T-helper 17 cell (primary cell): Measurements from ENCODE around the gene UGT1A6. TPM values are rescaled to one million over a fixed set of nuclear protein-coding genes. Genes with fewer than 3 reads are reported as not detected.

Experiments used
- ATAC-seq: fragments of 150-1000 bp; cut with Tn5 transposase; 2 replicates; pipeline ENCODE4 v1.10.0; 2021; ENCODE audit warnings: mild to moderate bottlenecking, moderate library complexity
- DNase-seq, 3 donors: peaks; one replicate each; pipeline versions ENCODE4 v3.0.0 to v3.0.0-alpha.2; 2020 to 2021
- H3K9me3 ChIP-seq: one replicate; pipeline ENCODE4 v1.7.0; 2013; ENCODE audit warnings: low read length, mild to moderate bottlenecking; ENCODE audit not compliant: control insufficient read depth, poor library complexity, severe bottlenecking
- H3K27ac Mint-ChIP-seq: one replicate; pipeline ENCODE4 v1.8.0; 2022; ENCODE audit warnings: mild to moderate bottlenecking, moderate library complexity, mixed read lengths
- H3K27me3 Mint-ChIP-seq: one replicate; pipeline ENCODE4 v1.8.0; 2022; ENCODE audit warnings: mixed read lengths
- H3K36me3 Mint-ChIP-seq: one replicate; pipeline ENCODE4 v1.8.0; 2022; ENCODE audit warnings: low read depth, mixed read lengths
- H3K4me1 Mint-ChIP-seq: one replicate; pipeline ENCODE4 v1.8.0; 2022; ENCODE audit warnings: mild to moderate bottlenecking, mixed read lengths
- H3K4me3 Mint-ChIP-seq: one replicate; pipeline ENCODE4 v1.8.0; 2022; ENCODE audit warnings: mild to moderate bottlenecking, moderate library complexity, mixed read lengths
- total RNA-seq, 4 donors: library from RNA in 2 of 4; stranded (reverse) in 2 of 4; gene quantifications; one replicate each; pipeline ENCODE4 v1.2.3 and lab custom pipeline; 2022 to 2026

The UGT1A6 gene
- total RNA-seq, 2 donors from 2014 or later, result not detected

- peaks cover 20% of the 10 kb centered on the region for H3K27me3 Mint-ChIP-seq
- no peaks in the 10 kb centered on the region for H3K4me1 Mint-ChIP-seq
- no peak overlapping the region for H3K27ac Mint-ChIP-seq
- no peaks in the 10 kb centered on the region for H3K36me3 Mint-ChIP-seq
- no peaks in the 10 kb centered on the region for H3K9me3 ChIP-seq
- ATAC-seq, result no peak
- H3K4me3 Mint-ChIP-seq, result no peak overlapping the region
- DNase-seq, result no peak
These were observed 103.1 kb downstream of the UGT1A6 start for GRCh38 chr2:233795735-233796171.

- Mint-ChIP-seq H3K4me1 (no peaks in the 10 kb centered on the region), H3K36me3 (no peaks in the 10 kb centered on the region), H3K27ac (no peak overlapping the region), H3K4me3 (no peak overlapping the region), H3K27me3 (peaks cover 20% of the 10 kb centered on the region)
- no peak for DNase-seq
- H3K9me3 ChIP-seq, result no peaks in the 10 kb centered on the region
- ATAC-seq, result no peak
These were observed 103.6 kb downstream of the UGT1A6 start for GRCh38 chr2:233796254-233796653.

GRCh38 chr2:233798335-233799086, 105.8 kb downstream of the UGT1A6 start:
- Mint-ChIP-seq H3K4me3 (no peak overlapping the region), H3K27me3 (peaks cover 29% of the 10 kb centered on the region), H3K36me3 (no peaks in the 10 kb centered on the region), H3K4me1 (no peaks in the 10 kb centered on the region), H3K27ac (no peak overlapping the region)
- H3K9me3 ChIP-seq, result no peaks in the 10 kb centered on the region
- DNase-seq, result no peak
- ATAC-seq, result no peak

- H3K27ac Mint-ChIP-seq, result no peak overlapping the region
- no peak for DNase-seq
- no peaks in the 10 kb centered on the region for H3K36me3 Mint-ChIP-seq
- H3K27me3 Mint-ChIP-seq, result peaks cover 35% of the 10 kb centered on the region
- ATAC-seq, result no peak
- no peaks in the 10 kb centered on the region for H3K9me3 ChIP-seq
- H3K4me1 Mint-ChIP-seq, result no peaks in the 10 kb centered on the region
- H3K4me3 Mint-ChIP-seq, result no peak overlapping the region
These were observed 106.5 kb downstream of the UGT1A6 start for GRCh38 chr2:233799087-233799665.

DNA sequence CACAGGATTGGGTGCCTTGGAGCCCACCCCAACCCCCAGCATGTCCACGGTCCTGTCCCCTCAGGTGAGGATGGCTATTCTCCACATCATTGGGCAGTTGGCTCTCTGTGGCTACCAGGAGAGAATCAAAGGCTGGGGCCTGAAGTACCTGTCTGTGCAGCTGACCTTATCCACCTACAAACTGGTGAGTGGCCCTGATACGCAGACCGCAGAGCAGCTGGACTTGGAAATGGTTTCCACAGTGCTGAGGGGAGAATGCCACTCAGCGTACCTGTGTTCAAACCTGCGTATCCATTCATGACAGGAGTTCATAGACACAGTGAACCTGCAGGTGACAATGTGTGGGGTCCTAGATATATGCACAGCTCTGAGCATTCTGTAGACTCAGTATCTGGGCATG, 107.0 kb downstream of the UGT1A6 start:
- Mint-ChIP-seq H3K4me3 (no peak overlapping the region), H3K27ac (no peak overlapping the region), H3K27me3 (peaks cover 41% of the 10 kb centered on the region), H3K36me3 (no peaks in the 10 kb centered on the region), H3K4me1 (no peaks in the 10 kb centered on the region)
- ATAC-seq (no peak), DNase-seq (no peak)
- H3K9me3 ChIP-seq, result no peaks in the 10 kb centered on the region

- Mint-ChIP-seq H3K27ac (no peak overlapping the region), H3K27me3 (peaks cover 45% of the 10 kb centered on the region), H3K4me1 (peaks cover 2% of the 10 kb centered on the region), H3K36me3 (no peaks in the 10 kb centered on the region), H3K4me3 (no peak overlapping the region)
- H3K9me3 ChIP-seq, result no peaks in the 10 kb centered on the region
- ATAC-seq, result no peak
- DNase-seq, result no peak
These were observed 107.5 kb downstream of the UGT1A6 start for GRCh38 chr2:233800208-233800607.

DNA sequence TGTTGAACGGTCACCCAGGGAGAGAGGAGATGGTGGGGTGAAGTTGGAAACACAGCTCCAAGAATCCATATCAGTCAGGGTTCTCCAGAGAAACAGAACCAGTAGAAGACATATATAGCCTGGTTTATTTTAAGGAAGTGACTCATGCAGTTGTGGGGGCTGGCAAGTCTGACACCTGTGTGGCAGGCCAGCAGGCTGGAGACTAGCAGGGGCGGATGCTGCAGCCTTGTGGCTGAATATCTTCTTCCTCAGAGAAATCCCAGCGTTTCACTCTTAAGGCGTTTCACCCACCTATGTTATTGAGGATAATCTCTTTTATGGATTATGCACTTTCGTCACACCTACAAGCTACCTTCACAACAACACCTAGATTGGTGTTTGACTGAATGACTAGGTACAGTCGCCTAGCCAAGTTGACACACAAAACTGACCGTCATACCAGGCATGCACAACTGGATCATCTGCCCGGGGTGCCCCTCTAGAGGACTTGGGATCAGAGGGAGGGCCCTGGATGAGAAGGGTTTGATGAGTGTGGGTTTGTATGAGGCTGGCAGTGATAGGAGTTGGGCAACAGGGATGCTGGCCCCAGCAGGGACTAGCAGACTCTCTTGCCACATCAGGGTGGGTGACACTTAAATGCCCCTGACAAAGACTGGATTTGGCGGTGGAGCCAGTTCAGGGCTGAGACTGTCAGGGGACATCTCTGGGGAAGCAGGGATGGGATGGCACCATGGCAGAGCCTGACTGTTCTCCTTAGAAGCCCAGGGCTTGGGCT, 108.9 kb downstream of the UGT1A6 start:
- peaks cover 2% of the 10 kb centered on the region for H3K4me1 Mint-ChIP-seq
- DNase-seq (no peak), ATAC-seq (no peak)

DNA sequence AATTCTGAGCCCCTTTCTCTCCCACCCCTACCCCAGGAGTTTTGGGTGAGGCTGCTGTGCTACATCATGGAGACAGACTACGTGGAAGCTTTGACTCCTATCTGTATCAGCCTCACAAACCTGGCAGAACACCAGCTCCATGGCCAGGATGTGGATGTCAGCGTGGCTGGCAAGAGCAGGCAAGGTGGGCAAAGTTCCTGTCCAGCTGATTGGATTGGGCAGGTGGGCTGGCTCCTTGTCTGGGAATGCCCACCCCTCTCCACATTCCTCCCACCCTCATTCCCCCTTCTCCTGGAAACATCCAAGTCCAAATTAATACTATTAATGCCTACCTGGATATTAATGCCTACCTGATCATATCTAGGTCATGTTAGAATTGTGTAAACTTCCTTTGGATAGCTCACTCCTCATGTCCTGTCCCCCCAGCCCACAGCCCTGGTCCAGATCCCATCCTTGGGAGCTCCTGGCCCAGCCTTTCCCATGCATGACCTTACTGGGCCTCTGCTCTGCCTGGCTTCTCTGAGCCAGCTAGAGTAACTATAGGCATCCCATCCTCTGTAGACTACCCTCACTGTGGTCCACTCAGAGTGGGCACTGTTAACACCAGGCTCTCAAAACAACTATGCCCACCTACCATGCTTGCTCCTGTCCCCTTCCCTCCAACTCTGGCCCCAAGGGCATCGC, 109.6 kb downstream of the UGT1A6 start:
- no peaks in the 10 kb centered on the region for H3K9me3 ChIP-seq
- DNase-seq (no peak), ATAC-seq (no peak)
- peaks cover 50% of the 10 kb centered on the region for H3K27me3 Mint-ChIP-seq
- H3K36me3 Mint-ChIP-seq, result no peaks in the 10 kb centered on the region
- peaks cover 2% of the 10 kb centered on the region for H3K4me1 Mint-ChIP-seq
- H3K4me3 Mint-ChIP-seq, result no peak overlapping the region
- H3K27ac Mint-ChIP-seq, result no peak overlapping the region

More for the DNA sequence above, 108.9 kb downstream of the UGT1A6 start:
- H3K27ac Mint-ChIP-seq, result no peak overlapping the region
- H3K9me3 ChIP-seq, result no peaks in the 10 kb centered on the region
- H3K27me3 Mint-ChIP-seq, result peaks cover 50% of the 10 kb centered on the region
- no peaks in the 10 kb centered on the region for H3K36me3 Mint-ChIP-seq
- no peak overlapping the region for H3K4me3 Mint-ChIP-seq

GRCh38 chr2:233803292-233803911, 110.7 kb downstream of the UGT1A6 start:
- Mint-ChIP-seq H3K27ac (no peak overlapping the region), H3K4me3 (peak overlapping the region; percentile 3), H3K36me3 (no peaks in the 10 kb centered on the region), H3K4me1 (peaks cover 2% of the 10 kb centered on the region), H3K27me3 (peaks cover 52% of the 10 kb centered on the region)
- ATAC-seq (no peak), DNase-seq (no peak)
- H3K9me3 ChIP-seq, result no peaks in the 10 kb centered on the region

GRCh38 chr2:233803994-233804393, 111.3 kb downstream of the UGT1A6 start:
- peak overlapping the region; percentile 3 for H3K4me3 Mint-ChIP-seq
- H3K27ac Mint-ChIP-seq, result no peak overlapping the region
- ATAC-seq (no peak), DNase-seq (no peak)
- H3K9me3 ChIP-seq, result no peaks in the 10 kb centered on the region
- H3K36me3 Mint-ChIP-seq, result no peaks in the 10 kb centered on the region
- peaks cover 2% of the 10 kb centered on the region for H3K4me1 Mint-ChIP-seq
- H3K27me3 Mint-ChIP-seq, result peaks cover 51% of the 10 kb centered on the region

DNA sequence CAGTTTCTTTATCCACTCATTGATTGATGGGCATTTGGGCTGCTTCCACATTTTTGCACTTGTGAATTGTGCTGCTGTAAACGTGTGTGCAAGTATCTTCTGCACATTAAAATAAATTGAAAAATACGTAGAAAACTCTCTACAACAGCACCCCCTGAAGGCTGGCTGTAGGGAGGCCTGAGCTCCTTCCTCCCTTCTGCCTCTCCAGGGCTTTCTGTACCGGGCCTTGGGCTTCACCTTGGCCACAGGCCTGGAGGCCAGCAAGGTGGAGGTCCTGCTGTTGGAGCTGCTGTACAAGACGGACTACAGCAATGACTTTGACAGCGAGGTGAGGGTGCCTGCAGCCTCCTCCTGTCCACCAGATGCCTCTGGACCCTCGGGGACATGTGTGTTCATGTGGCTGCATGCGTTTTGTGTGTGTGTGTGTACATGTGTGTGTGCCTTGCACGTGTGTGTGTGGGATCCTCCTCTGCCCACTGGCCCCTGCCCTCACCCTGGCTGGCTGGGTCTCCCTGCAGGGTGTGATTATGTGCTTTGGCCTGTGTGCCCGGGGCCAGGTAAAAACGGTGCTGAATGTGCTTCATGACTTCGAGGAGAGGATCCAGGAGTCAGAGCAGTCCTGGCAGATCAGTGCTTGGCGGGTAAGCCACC, 114.7 kb downstream of the UGT1A6 start:
- Mint-ChIP-seq H3K4me3 (no peak overlapping the region), H3K27me3 (peaks cover 76% of the 10 kb centered on the region), H3K36me3 (no peaks in the 10 kb centered on the region), H3K27ac (no peak overlapping the region), H3K4me1 (peaks cover 2% of the 10 kb centered on the region)
- no peaks in the 10 kb centered on the region for H3K9me3 ChIP-seq
- no peak for DNase-seq
- no peak for ATAC-seq
